Measurements from ENCODE around the gene AEBP2. TPM values are rescaled to one million over a fixed set of nuclear protein-coding genes. Genes with fewer than 3 reads are reported as not detected.

Gene AEBP2
- total RNA-seq, 6 experiments from 2014 or later: 9.7 to 18.2 (median 13.4) TPM

DNA sequence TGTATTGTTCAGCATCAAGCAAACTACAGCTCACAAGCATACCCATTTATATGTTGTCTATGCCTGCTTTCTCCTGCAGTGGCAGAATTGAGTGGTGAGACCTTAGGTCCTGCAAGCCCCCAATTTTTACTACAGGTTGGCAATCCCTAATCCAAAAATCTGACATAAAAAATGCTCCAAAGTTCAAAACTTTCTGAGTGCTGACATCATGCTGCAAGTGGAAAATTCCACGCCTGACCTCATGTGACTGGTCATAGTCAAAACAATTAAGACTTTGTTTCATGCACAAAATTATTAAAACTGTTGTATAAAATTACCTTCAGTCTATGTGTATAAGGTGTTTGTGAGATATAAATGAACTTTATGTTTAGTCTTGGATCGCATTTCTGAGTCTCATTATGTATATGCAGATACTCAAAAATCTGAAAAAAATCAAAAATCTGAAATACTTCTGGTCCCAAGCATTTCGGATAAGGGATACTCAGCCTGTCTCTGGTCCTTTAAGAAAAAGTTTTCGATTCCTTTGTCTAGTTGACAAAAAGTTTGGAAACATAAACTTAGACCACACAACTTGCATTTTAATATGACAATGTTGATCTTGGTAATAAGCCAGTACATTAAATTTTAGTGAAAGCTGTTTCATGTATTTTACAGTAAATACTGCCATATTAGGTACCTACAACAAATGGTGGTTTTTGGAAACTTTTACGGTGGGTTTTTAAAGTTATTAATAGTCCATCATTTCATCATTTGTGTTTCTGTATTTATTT lies 81.5 kb downstream of the AEBP2 start:
- DNase-seq (no peak), ATAC-seq (no peak)
- Histone ChIP-seq H3K4me3 (no peak overlapping the region), H3K4me1 (no peaks in the 10 kb centered on the region), H3K9me3 (no peaks in the 10 kb centered on the region), H3K36me3 (peaks cover 0 to 2% (median 0%) of the 10 kb centered on the region in 4 donors), H3K27me3 (no peaks in the 10 kb centered on the region), H3K27ac (no peak overlapping the region)
- TF ChIP-seq POLR2A (IDR thresholded peaks at IDR 0.05) (no peak), CTCF (IDR thresholded peaks at IDR 0.05) (no peak)
- 88% methylated on average over 5 of the region's 5 CpGs for WGBS (ENCODE audit: insufficient coverage, low coverage, low lambda C conversion rate, missing lambda C conversion rate)
- intact Hi-C loops (cut with DNase I): no loop called here

DNA sequence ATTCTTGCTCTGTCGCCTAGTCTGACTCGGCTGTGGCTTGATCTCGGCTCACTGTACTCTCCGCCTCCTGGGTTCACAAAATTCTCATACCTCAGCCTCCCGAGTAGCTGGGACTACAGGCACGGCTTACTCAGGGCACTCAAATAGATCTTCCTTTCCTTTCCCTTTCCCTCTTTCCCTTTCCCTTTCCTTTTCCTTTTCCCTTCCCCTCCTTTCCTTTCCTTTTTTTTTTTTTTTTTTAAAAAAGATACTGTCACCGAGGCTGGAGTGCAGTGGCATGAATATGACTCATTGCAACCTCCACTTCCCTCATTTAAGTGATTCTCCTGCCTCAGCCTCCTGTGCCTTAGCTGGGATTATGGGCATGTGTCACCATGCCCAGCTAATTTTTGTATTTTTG lies 86.0 kb downstream of the AEBP2 start:
- DNase-seq: no peak
- intact Hi-C loops (cut with DNase I): no loop called here
- Histone ChIP-seq H3K4me3 (no peak overlapping the region), H3K27ac (no peak overlapping the region), H3K27me3 (no peaks in the 10 kb centered on the region), H3K9me3 (no peaks in the 10 kb centered on the region), H3K4me1 (peaks cover 0 to 8% (median under 1%) of the 10 kb centered on the region in 4 donors), H3K36me3 (no peaks in the 10 kb centered on the region)
- TF ChIP-seq CTCF (IDR thresholded peaks at IDR 0.05): no peak
- TF ChIP-seq POLR2A (IDR thresholded peaks at IDR 0.05): no peak
- WGBS (ENCODE audit: insufficient coverage, low coverage, low lambda C conversion rate, missing lambda C conversion rate): 78% methylated on average over 6 of the region's 7 CpGs
- ATAC-seq: no peak

GRCh38 chr12:19527866-19528265 lies 88.6 kb downstream of the AEBP2 start:
- H3K4me1 ChIP-seq: peaks cover 0 to 15% (median 3%) of the 10 kb centered on the region in 4 donors
- no peaks in the 10 kb centered on the region for H3K9me3 ChIP-seq
- no peak for TF ChIP-seq CTCF (IDR thresholded peaks at IDR 0.05)
- TF ChIP-seq POLR2A (IDR thresholded peaks at IDR 0.05): no peak
- H3K27ac ChIP-seq: no peak overlapping the region
- intact Hi-C loops (cut with DNase I): no loop called here
- no peak overlapping the region for H3K4me3 ChIP-seq
- 71% methylated on average over 3 of the region's 3 CpGs for WGBS (ENCODE audit: insufficient coverage, low coverage, low lambda C conversion rate, missing lambda C conversion rate)
- ATAC-seq: peak in 2 of 4 donors; percentile 33 to 40
- no peaks in the 10 kb centered on the region for H3K27me3 ChIP-seq
- no peak for DNase-seq
- no peaks in the 10 kb centered on the region for H3K36me3 ChIP-seq

GRCh38 chr12:19528750-19529149 lies 89.5 kb downstream of the AEBP2 start:
- 96% methylated on average over 2 of the region's 2 CpGs for WGBS (ENCODE audit: insufficient coverage, low coverage, low lambda C conversion rate, missing lambda C conversion rate)
- Histone ChIP-seq H3K27ac (no peak overlapping the region), H3K27me3 (no peaks in the 10 kb centered on the region), H3K4me3 (no peak overlapping the region), H3K9me3 (no peaks in the 10 kb centered on the region), H3K36me3 (no peaks in the 10 kb centered on the region), H3K4me1 (peaks cover 0 to 15% (median 3%) of the 10 kb centered on the region in 4 donors)
- DNase-seq (no peak), ATAC-seq (peak in 1 of 4 donors; percentile 19)
- intact Hi-C loops (cut with DNase I): no loop called here
- TF ChIP-seq POLR2A (IDR thresholded peaks at IDR 0.05): no peak
- TF ChIP-seq CTCF (IDR thresholded peaks at IDR 0.05): no peak
